Measurements from ENCODE around the gene CDH4. TPM values are rescaled to one million over a fixed set of nuclear protein-coding genes. Genes with fewer than 3 reads are reported as not detected.

CDH4 gene
- polyA plus RNA-seq, 1 donor (not counting 4 experiments of a cell fraction or from before 2014, with no cell fraction given): 2.2 TPM

DNA sequence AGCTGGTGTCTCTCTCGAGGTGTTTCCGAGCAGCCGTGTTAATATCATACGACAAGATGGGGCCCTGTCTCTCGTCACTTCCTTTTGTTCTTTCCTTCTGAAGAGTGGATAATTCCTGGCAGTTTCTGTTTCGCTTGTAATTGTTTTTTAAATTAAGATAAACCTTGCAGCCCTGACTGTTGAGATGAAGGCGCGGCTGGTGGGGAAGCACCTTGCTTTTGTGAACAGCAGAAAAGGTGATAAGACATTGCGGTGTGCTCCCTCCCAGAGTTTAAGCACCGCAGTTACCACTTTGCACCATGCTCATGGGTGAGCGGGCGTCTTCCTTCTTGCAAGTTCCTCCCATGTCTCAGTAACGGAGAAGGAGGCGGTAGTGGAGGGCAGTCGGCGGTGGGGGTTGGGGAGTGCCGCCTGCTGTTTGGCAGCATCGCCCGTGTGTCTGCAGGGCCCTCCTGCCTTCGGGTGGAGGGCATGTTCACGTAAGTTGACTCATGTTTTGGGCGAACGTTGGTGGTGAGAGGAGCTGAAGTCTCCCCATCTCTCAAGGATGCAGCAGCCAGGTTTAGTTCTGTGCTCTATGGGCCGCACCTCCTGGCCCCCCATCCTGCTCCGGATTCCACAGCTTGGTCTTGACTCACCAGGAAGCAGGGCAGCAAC, 467.8 kb downstream of the CDH4 start:
- H3K36me3 ChIP-seq (ENCODE audit: control insufficient read depth in 2 of 2, extremely low read depth in 1 of 2, insufficient read depth in 2 of 2, low read length in 2 of 2): no peaks in the 10 kb centered on the region
- peaks cover 6% of the 10 kb centered on the region for H3K4me1 ChIP-seq (ENCODE audit: control insufficient read depth, extremely low read depth, insufficient read depth, low read length)
- no peak overlapping the region for H3K27ac ChIP-seq (ENCODE audit: control insufficient read depth, insufficient read depth, low read length)
- H4K20me1 ChIP-seq (ENCODE audit: control insufficient read depth, extremely low read depth, insufficient read depth, low read length): no peaks in the 10 kb centered on the region
- TF ChIP-seq EZH2 (IDR thresholded peaks at IDR 0.05; ENCODE audit: low read length): peak; percentile 49
- TF ChIP-seq, protein P1, sequence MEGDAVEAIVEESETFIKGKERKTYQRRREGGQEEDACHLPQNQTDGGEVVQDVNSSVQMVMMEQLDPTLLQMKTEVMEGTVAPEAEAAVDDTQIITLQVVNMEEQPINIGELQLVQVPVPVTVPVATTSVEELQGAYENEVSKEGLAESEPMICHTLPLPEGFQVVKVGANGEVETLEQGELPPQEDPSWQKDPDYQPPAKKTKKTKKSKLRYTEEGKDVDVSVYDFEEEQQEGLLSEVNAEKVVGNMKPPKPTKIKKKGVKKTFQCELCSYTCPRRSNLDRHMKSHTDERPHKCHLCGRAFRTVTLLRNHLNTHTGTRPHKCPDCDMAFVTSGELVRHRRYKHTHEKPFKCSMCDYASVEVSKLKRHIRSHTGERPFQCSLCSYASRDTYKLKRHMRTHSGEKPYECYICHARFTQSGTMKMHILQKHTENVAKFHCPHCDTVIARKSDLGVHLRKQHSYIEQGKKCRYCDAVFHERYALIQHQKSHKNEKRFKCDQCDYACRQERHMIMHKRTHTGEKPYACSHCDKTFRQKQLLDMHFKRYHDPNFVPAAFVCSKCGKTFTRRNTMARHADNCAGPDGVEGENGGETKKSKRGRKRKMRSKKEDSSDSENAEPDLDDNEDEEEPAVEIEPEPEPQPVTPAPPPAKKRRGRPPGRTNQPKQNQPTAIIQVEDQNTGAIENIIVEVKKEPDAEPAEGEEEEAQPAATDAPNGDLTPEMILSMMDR (optimal IDR thresholded peaks at IDR 0.05 in 1 of 3, IDR thresholded peaks at IDR 0.05 in 1 of 3, conservative IDR thresholded peaks at IDR 0.05 in 1 of 3; ENCODE audit: extremely low read depth in 1 of 3, insufficient read depth in 2 of 3, low read length in 3 of 3): no peak
- dilution Hi-C loops (cut with MboI; ENCODE audit: extremely low pct_ligation_motif_present, low sequenced_read_pairs): no loop called here
- H3K4me3 ChIP-seq (ENCODE audit: control insufficient read depth in 2 of 3, extremely low read depth in 1 of 3, insufficient read depth in 2 of 3, low read depth in 1 of 3, low read length in 3 of 3): no peak overlapping the region
- DNase-seq (ENCODE audit: low read depth, low spot score) (no peak), FAIRE-seq (no peak)
- peaks cover 28% of the 10 kb centered on the region for H3K27me3 ChIP-seq (ENCODE audit: control insufficient read depth, extremely low read depth, insufficient read depth, low read length)
- H3K79me2 ChIP-seq (ENCODE audit: control insufficient read depth, insufficient read depth, low read length): no peaks in the 10 kb centered on the region
- H2AFZ ChIP-seq (ENCODE audit: control insufficient read depth, low read length): no peak overlapping the region
- peak overlapping the region; percentile 39 for H3K4me2 ChIP-seq (ENCODE audit: control insufficient read depth, extremely low read depth, insufficient read depth, low read depth, low read length)
- no peak overlapping the region for H3K9ac ChIP-seq (ENCODE audit: control insufficient read depth, extremely low read depth, insufficient read depth, low read length)
- peaks cover 3% of the 10 kb centered on the region for H3K9me3 ChIP-seq (ENCODE audit: control insufficient read depth, low read depth, low read length)
- no peaks in the 10 kb centered on the region for H3K9me1 ChIP-seq (ENCODE audit: control insufficient read depth, extremely low read depth, insufficient read depth, low read length)

DNA sequence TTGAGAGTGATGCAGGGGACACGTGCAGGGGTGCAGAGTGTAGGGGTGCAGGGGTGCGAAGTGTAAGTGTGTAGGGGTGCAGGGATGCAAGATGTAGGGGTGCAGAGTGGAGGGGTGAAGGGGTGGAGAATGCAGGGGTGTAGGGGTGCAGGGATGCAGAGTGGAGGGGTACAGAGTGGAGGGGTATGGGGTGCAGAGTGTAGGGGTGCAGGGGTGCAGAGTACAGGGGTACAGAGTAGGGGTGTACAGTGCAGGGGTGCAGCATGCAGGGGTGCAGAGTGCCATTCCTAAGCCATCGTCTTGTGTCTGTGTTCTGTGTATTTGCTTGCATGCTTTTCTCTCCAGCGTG, 468.3 kb downstream of the CDH4 start:
- H3K9me1 ChIP-seq (ENCODE audit: control insufficient read depth, extremely low read depth, insufficient read depth, low read length): no peaks in the 10 kb centered on the region
- FAIRE-seq (no peak), DNase-seq (ENCODE audit: low read depth, low spot score) (no peak)
- H3K27ac ChIP-seq (ENCODE audit: control insufficient read depth, insufficient read depth, low read length): no peak overlapping the region
- no peak overlapping the region for H3K4me2 ChIP-seq (ENCODE audit: control insufficient read depth, extremely low read depth, insufficient read depth, low read depth, low read length)
- H3K4me3 ChIP-seq (ENCODE audit: control insufficient read depth in 2 of 3, extremely low read depth in 1 of 3, insufficient read depth in 2 of 3, low read depth in 1 of 3, low read length in 3 of 3): no peak overlapping the region
- no peak overlapping the region for H3K9ac ChIP-seq (ENCODE audit: control insufficient read depth, extremely low read depth, insufficient read depth, low read length)
- H4K20me1 ChIP-seq (ENCODE audit: control insufficient read depth, extremely low read depth, insufficient read depth, low read length): no peaks in the 10 kb centered on the region
- TF ChIP-seq, protein P1 (optimal IDR thresholded peaks at IDR 0.05 in 1 of 3, IDR thresholded peaks at IDR 0.05 in 1 of 3, conservative IDR thresholded peaks at IDR 0.05 in 1 of 3; ENCODE audit: extremely low read depth in 1 of 3, insufficient read depth in 2 of 3, low read length in 3 of 3): no peak
- TF ChIP-seq EZH2 (IDR thresholded peaks at IDR 0.05; ENCODE audit: low read length): no peak
- H3K27me3 ChIP-seq (ENCODE audit: control insufficient read depth, extremely low read depth, insufficient read depth, low read length): peaks cover 28% of the 10 kb centered on the region
- dilution Hi-C loops (cut with MboI; ENCODE audit: extremely low pct_ligation_motif_present, low sequenced_read_pairs): no loop called here
- H3K36me3 ChIP-seq (ENCODE audit: control insufficient read depth in 2 of 2, extremely low read depth in 1 of 2, insufficient read depth in 2 of 2, low read length in 2 of 2): no peaks in the 10 kb centered on the region
- H3K79me2 ChIP-seq (ENCODE audit: control insufficient read depth, insufficient read depth, low read length): no peaks in the 10 kb centered on the region
- peaks cover 3% of the 10 kb centered on the region for H3K9me3 ChIP-seq (ENCODE audit: control insufficient read depth, low read depth, low read length)
- H2AFZ ChIP-seq (ENCODE audit: control insufficient read depth, low read length): no peak overlapping the region
- peaks cover 6% of the 10 kb centered on the region for H3K4me1 ChIP-seq (ENCODE audit: control insufficient read depth, extremely low read depth, insufficient read depth, low read length)

All from keratinocyte (primary cell).